GM23338 (cell line): Measurements from ENCODE around the gene FCGBP. TPM values are rescaled to one million over a fixed set of nuclear protein-coding genes. Genes with fewer than 3 reads are reported as not detected.

Experiments
- ATAC-seq: fragments of 200-7000 bp; cut with Tn5 transposase; 3 replicates; pipeline ENCODE4 v1.9.1; 2020
- DNase-seq: peaks from one replicate; pipeline ENCODE4 v3.0.0-alpha.2; 2015; ENCODE audit warnings: low spot score
- H2AFZ ChIP-seq: fragments of 200-600 bp; sonication (generic); 2 replicates; pipeline ENCODE4 v1.8.0; 2016; ENCODE audit warnings: antibody characterized with exemption, mild to moderate bottlenecking, moderate library complexity
- H3F3A ChIP-seq: fragments of 200-600 bp; sonication (generic); replicated peaks from 2 replicates; pipeline ENCODE4 v1.8.0; 2017; ENCODE audit warnings: antibody characterized with exemption, mixed run types, low read depth
- H3K27ac ChIP-seq: fragments of 200-600 bp; sonication (generic); 2 replicates; pipeline ENCODE4 v1.6.1; 2016; ENCODE audit warnings: low read depth
- H3K27me3 ChIP-seq: fragments of 200-600 bp; sonication (generic); 2 replicates; pipeline ENCODE4 v1.8.0; 2016; ENCODE audit warnings: mild to moderate bottlenecking, mixed run types, moderate library complexity; ENCODE audit not compliant: insufficient read depth
- H3K36me3 ChIP-seq: fragments of 200-600 bp; sonication (generic); 2 replicates; pipeline ENCODE4 v1.8.0; 2016; ENCODE audit warnings: mild to moderate bottlenecking; ENCODE audit not compliant: insufficient read depth
- H3K4me1 ChIP-seq: fragments of 200-600 bp; sonication (generic); 2 replicates; pipeline ENCODE4 v1.8.0; 2016; ENCODE audit warnings: mild to moderate bottlenecking, moderate library complexity; ENCODE audit not compliant: insufficient read depth
- H3K4me2 ChIP-seq: fragments of 200-600 bp; sonication (generic); 2 replicates; pipeline ENCODE4 v1.7.1; 2017; ENCODE audit warnings: mixed run types
- H3K4me3 ChIP-seq: fragments of 200-600 bp; sonication (generic); 2 replicates; pipeline ENCODE4 v1.6.1; 2016; ENCODE audit warnings: mixed run types
- H3K79me2 ChIP-seq: fragments of 200-600 bp; sonication (generic); replicated peaks from 2 replicates; pipeline ENCODE4 v1.8.0; 2017; ENCODE audit warnings: mild to moderate bottlenecking; ENCODE audit not compliant: insufficient read depth
- H3K9me2 ChIP-seq: fragments of 200-600 bp; sonication (generic); 2 replicates; pipeline ENCODE4 v1.8.0; 2017; ENCODE audit not compliant: insufficient read depth
- H4K20me1 ChIP-seq: fragments of 200-600 bp; sonication (generic); replicated peaks from 2 replicates; pipeline ENCODE4 v1.8.0; 2017; ENCODE audit warnings: mild to moderate bottlenecking; ENCODE audit not compliant: insufficient read depth
- H3K27ac Mint-ChIP-seq: 2 replicates; pipeline ENCODE4 v1.8.0; 2020; ENCODE audit warnings: inconsistent platforms, mild to moderate bottlenecking, moderate library complexity, mixed read lengths
- H3K27me3 Mint-ChIP-seq: 3 replicates; pipeline ENCODE4 v1.8.0; 2022; ENCODE audit warnings: low read depth, mild to moderate bottlenecking, moderate library complexity, mixed read lengths, inconsistent platforms; ENCODE audit not compliant: insufficient read depth, poor library complexity
- H3K36me3 Mint-ChIP-seq: 3 replicates; pipeline ENCODE4 v1.8.0; 2021; ENCODE audit warnings: low read depth, mild to moderate bottlenecking, inconsistent platforms, moderate library complexity, mixed read lengths
- H3K4me1 Mint-ChIP-seq: 3 replicates; pipeline ENCODE4 v1.8.0; 2020; ENCODE audit warnings: mild to moderate bottlenecking, inconsistent platforms, mixed read lengths
- H3K4me3 Mint-ChIP-seq: 3 replicates; pipeline ENCODE4 v1.8.0; 2021; ENCODE audit warnings: moderate library complexity, mild to moderate bottlenecking, inconsistent platforms, mixed read lengths
- H3K9me3 Mint-ChIP-seq: 3 replicates; pipeline ENCODE4 v1.8.0; 2020; ENCODE audit warnings: moderate library complexity, mild to moderate bottlenecking, inconsistent platforms, mixed read lengths
- CREB1 ChIP-seq: fragments of 250-450 bp; sonication (Bioruptor Pico); IDR thresholded peaks from 2 replicates; pipeline ENCODE4 v1.5.0; 2020; ENCODE audit warnings: low read depth, mild to moderate bottlenecking, moderate library complexity
- EZH2 ChIP-seq: fragments of 200-600 bp; sonication (generic); IDR thresholded peaks from one replicate; pipeline ENCODE4 v1.8.0; 2017; ENCODE audit warnings: antibody characterized with exemption, mild to moderate bottlenecking, low read depth; ENCODE audit not compliant: unreplicated experiment
- EZH2phosphoT487 ChIP-seq: fragments of 200-600 bp; sonication (generic); IDR thresholded peaks from one replicate; pipeline ENCODE4 v1.8.1; 2018; ENCODE audit warnings: antibody characterized with exemption; ENCODE audit not compliant: unreplicated experiment
- JUNB ChIP-seq: IDR thresholded peaks from one replicate; pipeline ENCODE4 v1.6.1; 2016; ENCODE audit warnings: antibody characterized with exemption; ENCODE audit not compliant: unreplicated experiment
- NANOG ChIP-seq: IDR thresholded peaks from 2 replicates; pipeline ENCODE4 v1.6.1; 2016; ENCODE audit warnings: antibody characterized with exemption, borderline replicate concordance
- POLR2AphosphoS5 ChIP-seq: IDR thresholded peaks from 2 replicates; pipeline ENCODE4 v1.6.1; 2016; ENCODE audit warnings: antibody characterized with exemption, low read depth
- STAT1 ChIP-seq: IDR thresholded peaks from one replicate; pipeline ENCODE4 v1.6.1; 2016; ENCODE audit warnings: antibody characterized with exemption; ENCODE audit not compliant: unreplicated experiment
- ZNF114 ChIP-seq: fragments of 250-450 bp; sonication (Bioruptor Pico); IDR thresholded peaks from 2 replicates; pipeline ENCODE4 v1.5.0; 2020; ENCODE audit warnings: mild to moderate bottlenecking, moderate library complexity
- ZNF331 ChIP-seq: fragments of 250-450 bp; sonication (Bioruptor Pico); IDR thresholded peaks from 2 replicates; pipeline ENCODE4 v1.5.0; 2020; ENCODE audit warnings: low read depth, mild to moderate bottlenecking, moderate library complexity
- polyA plus RNA-seq: library from polyadenylated mRNA; unstranded; fragments of >200 nt; fragmentation: Nextera tagmentation; extraction: Ambion mirVana; gene quantifications from 2 replicates; pipeline ENCODE4 v1.2.1, GENCODE V29; 2016
- total RNA-seq: library from RNA; depleted of rRNA; stranded (reverse); fragments of >200 nt; shearing (Covaris generic); gene quantifications from 2 replicates; pipeline ENCODE4 v1.2.3, GENCODE V29; 2014
- TF ChIP-seq, protein P1 (sequence below), 2 experiments: fragments of 200-600 bp in 1 of 2; sonication (generic) in 1 of 2; conservative IDR thresholded peaks; 2 replicates each; pipeline versions ENCODE4 v1.5.1 to v1.6.1; 2016 to 2017; ENCODE audit warnings: antibody characterized with exemption in 2 of 2, low read depth in 2 of 2, mild to moderate bottlenecking in 2 of 2, moderate library complexity in 1 of 2
- TF ChIP-seq, protein P2 (sequence below): fragments of 250-450 bp; sonication (Bioruptor Pico); IDR thresholded peaks from 2 replicates; pipeline ENCODE4 v1.5.0; 2020; ENCODE audit warnings: mild to moderate bottlenecking, moderate library complexity
- TF ChIP-seq, protein P3 (sequence below): IDR thresholded peaks from 2 replicates; pipeline ENCODE4 v1.6.1; 2016; ENCODE audit warnings: antibody characterized with exemption
- TF ChIP-seq, protein P4 (sequence below): IDR thresholded peaks from one replicate; pipeline ENCODE4 v1.6.1; 2018; ENCODE audit warnings: antibody characterized with exemption; ENCODE audit not compliant: unreplicated experiment

FCGBP gene
- total and polyA plus RNA-seq, 2 experiments from 2014 or later, result 0.44 to 3.6 TPM

GRCh38 chr19:39951686-39952085 lies 17.3 kb upstream of the FCGBP start:
- Mint-ChIP-seq H3K4me3 (no peak overlapping the region), H3K27ac (no peak overlapping the region), H3K4me1 (no peaks in the 10 kb centered on the region), H3K9me3 (no peaks in the 10 kb centered on the region; the same call in 1 of the 3 replicates), H3K36me3 (no peaks in the 10 kb centered on the region), H3K27me3 (peaks cover 7% of the 10 kb centered on the region)
- Histone ChIP-seq H3K4me2 (no peak overlapping the region), H3K4me3 (no peak overlapping the region), H3F3A (no peaks in the 10 kb centered on the region), H2AFZ (no peak overlapping the region), H3K27ac (no peak overlapping the region), H3K4me1 (no peaks in the 10 kb centered on the region), H3K36me3 (no peaks in the 10 kb centered on the region), H3K9me2 (no peaks in the 10 kb centered on the region), H3K79me2 (no peaks in the 10 kb centered on the region), H3K27me3 (no peaks in the 10 kb centered on the region), H4K20me1 (no peaks in the 10 kb centered on the region)
- ATAC-seq (no peak), DNase-seq (no peak)
- no peak for TF ChIP-seq CREB1 (CRISPR knock-in tag)
- TF ChIP-seq, protein P1, sequence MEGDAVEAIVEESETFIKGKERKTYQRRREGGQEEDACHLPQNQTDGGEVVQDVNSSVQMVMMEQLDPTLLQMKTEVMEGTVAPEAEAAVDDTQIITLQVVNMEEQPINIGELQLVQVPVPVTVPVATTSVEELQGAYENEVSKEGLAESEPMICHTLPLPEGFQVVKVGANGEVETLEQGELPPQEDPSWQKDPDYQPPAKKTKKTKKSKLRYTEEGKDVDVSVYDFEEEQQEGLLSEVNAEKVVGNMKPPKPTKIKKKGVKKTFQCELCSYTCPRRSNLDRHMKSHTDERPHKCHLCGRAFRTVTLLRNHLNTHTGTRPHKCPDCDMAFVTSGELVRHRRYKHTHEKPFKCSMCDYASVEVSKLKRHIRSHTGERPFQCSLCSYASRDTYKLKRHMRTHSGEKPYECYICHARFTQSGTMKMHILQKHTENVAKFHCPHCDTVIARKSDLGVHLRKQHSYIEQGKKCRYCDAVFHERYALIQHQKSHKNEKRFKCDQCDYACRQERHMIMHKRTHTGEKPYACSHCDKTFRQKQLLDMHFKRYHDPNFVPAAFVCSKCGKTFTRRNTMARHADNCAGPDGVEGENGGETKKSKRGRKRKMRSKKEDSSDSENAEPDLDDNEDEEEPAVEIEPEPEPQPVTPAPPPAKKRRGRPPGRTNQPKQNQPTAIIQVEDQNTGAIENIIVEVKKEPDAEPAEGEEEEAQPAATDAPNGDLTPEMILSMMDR (conservative IDR thresholded peaks at IDR 0.05; ENCODE audit: low read depth in 2 of 2), result no peak
- no peak for TF ChIP-seq ZNF114 (CRISPR knock-in tag)
- TF ChIP-seq STAT1, result no peak
- no peak for TF ChIP-seq EZH2phosphoT487
- TF ChIP-seq EZH2, result no peak
- TF ChIP-seq, protein P2, sequence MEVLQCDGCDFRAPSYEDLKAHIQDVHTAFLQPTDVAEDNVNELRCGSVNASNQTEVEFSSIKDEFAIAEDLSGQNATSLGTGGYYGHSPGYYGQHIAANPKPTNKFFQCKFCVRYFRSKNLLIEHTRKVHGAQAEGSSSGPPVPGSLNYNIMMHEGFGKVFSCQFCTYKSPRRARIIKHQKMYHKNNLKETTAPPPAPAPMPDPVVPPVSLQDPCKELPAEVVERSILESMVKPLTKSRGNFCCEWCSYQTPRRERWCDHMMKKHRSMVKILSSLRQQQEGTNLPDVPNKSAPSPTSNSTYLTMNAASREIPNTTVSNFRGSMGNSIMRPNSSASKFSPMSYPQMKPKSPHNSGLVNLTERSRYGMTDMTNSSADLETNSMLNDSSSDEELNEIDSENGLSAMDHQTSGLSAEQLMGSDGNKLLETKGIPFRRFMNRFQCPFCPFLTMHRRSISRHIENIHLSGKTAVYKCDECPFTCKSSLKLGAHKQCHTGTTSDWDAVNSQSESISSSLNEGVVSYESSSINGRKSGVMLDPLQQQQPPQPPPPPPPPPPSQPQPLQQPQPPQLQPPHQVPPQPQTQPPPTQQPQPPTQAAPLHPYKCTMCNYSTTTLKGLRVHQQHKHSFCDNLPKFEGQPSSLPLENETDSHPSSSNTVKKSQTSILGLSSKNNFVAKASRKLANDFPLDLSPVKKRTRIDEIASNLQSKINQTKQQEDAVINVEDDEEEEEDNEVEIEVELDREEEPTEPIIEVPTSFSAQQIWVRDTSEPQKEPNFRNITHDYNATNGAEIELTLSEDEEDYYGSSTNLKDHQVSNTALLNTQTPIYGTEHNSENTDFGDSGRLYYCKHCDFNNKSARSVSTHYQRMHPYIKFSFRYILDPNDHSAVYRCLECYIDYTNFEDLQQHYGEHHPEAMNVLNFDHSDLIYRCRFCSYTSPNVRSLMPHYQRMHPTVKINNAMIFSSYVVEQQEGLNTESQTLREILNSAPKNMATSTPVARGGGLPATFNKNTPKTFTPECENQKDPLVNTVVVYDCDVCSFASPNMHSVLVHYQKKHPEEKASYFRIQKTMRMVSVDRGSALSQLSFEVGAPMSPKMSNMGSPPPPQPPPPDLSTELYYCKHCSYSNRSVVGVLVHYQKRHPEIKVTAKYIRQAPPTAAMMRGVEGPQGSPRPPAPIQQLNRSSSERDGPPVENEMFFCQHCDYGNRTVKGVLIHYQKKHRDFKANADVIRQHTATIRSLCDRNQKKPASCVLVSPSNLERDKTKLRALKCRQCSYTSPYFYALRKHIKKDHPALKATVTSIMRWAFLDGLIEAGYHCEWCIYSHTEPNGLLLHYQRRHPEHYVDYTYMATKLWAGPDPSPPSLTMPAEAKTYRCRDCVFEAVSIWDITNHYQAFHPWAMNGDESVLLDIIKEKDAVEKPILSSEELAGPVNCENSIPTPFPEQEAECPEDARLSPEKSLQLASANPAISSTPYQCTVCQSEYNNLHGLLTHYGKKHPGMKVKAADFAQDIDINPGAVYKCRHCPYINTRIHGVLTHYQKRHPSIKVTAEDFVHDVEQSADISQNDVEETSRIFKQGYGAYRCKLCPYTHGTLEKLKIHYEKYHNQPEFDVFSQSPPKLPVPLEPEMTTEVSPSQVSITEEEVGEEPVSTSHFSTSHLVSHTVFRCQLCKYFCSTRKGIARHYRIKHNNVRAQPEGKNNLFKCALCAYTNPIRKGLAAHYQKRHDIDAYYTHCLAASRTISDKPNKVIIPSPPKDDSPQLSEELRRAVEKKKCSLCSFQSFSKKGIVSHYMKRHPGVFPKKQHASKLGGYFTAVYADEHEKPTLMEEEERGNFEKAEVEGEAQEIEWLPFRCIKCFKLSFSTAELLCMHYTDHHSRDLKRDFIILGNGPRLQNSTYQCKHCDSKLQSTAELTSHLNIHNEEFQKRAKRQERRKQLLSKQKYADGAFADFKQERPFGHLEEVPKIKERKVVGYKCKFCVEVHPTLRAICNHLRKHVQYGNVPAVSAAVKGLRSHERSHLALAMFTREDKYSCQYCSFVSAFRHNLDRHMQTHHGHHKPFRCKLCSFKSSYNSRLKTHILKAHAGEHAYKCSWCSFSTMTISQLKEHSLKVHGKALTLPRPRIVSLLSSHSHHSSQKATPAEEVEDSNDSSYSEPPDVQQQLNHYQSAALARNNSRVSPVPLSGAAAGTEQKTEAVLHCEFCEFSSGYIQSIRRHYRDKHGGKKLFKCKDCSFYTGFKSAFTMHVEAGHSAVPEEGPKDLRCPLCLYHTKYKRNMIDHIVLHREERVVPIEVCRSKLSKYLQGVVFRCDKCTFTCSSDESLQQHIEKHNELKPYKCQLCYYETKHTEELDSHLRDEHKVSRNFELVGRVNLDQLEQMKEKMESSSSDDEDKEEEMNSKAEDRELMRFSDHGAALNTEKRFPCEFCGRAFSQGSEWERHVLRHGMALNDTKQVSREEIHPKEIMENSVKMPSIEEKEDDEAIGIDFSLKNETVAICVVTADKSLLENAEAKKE, result no peak
- no peak for TF ChIP-seq NANOG
- no peak for TF ChIP-seq JUNB
- TF ChIP-seq POLR2AphosphoS5, result no peak
- TF ChIP-seq, protein P3, sequence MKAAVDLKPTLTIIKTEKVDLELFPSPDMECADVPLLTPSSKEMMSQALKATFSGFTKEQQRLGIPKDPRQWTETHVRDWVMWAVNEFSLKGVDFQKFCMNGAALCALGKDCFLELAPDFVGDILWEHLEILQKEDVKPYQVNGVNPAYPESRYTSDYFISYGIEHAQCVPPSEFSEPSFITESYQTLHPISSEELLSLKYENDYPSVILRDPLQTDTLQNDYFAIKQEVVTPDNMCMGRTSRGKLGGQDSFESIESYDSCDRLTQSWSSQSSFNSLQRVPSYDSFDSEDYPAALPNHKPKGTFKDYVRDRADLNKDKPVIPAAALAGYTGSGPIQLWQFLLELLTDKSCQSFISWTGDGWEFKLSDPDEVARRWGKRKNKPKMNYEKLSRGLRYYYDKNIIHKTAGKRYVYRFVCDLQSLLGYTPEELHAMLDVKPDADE, result no peak
- no peak for TF ChIP-seq ZNF331
- TF ChIP-seq, protein P4, sequence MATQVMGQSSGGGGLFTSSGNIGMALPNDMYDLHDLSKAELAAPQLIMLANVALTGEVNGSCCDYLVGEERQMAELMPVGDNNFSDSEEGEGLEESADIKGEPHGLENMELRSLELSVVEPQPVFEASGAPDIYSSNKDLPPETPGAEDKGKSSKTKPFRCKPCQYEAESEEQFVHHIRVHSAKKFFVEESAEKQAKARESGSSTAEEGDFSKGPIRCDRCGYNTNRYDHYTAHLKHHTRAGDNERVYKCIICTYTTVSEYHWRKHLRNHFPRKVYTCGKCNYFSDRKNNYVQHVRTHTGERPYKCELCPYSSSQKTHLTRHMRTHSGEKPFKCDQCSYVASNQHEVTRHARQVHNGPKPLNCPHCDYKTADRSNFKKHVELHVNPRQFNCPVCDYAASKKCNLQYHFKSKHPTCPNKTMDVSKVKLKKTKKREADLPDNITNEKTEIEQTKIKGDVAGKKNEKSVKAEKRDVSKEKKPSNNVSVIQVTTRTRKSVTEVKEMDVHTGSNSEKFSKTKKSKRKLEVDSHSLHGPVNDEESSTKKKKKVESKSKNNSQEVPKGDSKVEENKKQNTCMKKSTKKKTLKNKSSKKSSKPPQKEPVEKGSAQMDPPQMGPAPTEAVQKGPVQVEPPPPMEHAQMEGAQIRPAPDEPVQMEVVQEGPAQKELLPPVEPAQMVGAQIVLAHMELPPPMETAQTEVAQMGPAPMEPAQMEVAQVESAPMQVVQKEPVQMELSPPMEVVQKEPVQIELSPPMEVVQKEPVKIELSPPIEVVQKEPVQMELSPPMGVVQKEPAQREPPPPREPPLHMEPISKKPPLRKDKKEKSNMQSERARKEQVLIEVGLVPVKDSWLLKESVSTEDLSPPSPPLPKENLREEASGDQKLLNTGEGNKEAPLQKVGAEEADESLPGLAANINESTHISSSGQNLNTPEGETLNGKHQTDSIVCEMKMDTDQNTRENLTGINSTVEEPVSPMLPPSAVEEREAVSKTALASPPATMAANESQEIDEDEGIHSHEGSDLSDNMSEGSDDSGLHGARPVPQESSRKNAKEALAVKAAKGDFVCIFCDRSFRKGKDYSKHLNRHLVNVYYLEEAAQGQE, result no peak
